ENCODE results near the gene NAA10.
A peak's percentile ranks its signal among the peaks of the same experiment; 100 is the strongest.

The NAA10 gene

GRCh38 chrX:153937056-153937455 is 2.2 kb upstream of the NAA10 start (continued):
- TF ChIP-seq SETDB1 (IDR thresholded peaks at IDR 0.05; ENCODE audit: insufficient read length, low read length) (no peak), ZSCAN5A (tag by site-specific recombination; IDR thresholded peaks at IDR 0.05) (no peak), ZNF621 (tag by site-specific recombination; IDR thresholded peaks at IDR 0.05) (no peak), ZBTB21 (tag by site-specific recombination; IDR thresholded peaks at IDR 0.05) (peak; percentile 69; the same call in 1 of the 2 replicates), HOXC10 (CRISPR knock-in tag; IDR thresholded peaks at IDR 0.05) (no peak), ZNF843 (tag by site-specific recombination; IDR thresholded peaks at IDR 0.05) (no peak), ZNF155 (tag by site-specific recombination; IDR thresholded peaks at IDR 0.05) (0 out of 2 replicates have a peak, but pooled peaks have one; percentile 47), PRDM4 (tag by site-specific recombination; IDR thresholded peaks at IDR 0.05) (0 out of 2 replicates have a peak, but pooled peaks have one; percentile 23), ZNF324 (tag by site-specific recombination; IDR thresholded peaks at IDR 0.05) (no peak), ZNF16 (tag by site-specific recombination; IDR thresholded peaks at IDR 0.05; ENCODE audit: low read depth) (no peak)

- POLR2A ChIA-PET: interaction anchor here (0.8 to 2.7 kb wide), 10 partner anchors 10 to 208 kb away, joined by 3 to 21 read pairs (median 4); partner anchors contain the start of genes HCFC1, IDH3G, SSR4 and TMEM187
- peak overlapping the region; percentile 8 for H3K4me3 ChIP-seq (ENCODE audit: low read depth, low read length)
- no peaks in the 10 kb centered on the region for H3K9me3 ChIP-seq (ENCODE audit: control insufficient read depth, insufficient read depth, low read depth, low read length)
- H3K4me1 ChIP-seq (ENCODE audit: control insufficient read depth, insufficient read depth, low read length): peaks cover 8% of the 10 kb centered on the region; the same call in 1 of the 2 replicates
- peak overlapping the region; percentile 37; the same call in 1 of the 2 replicates for H3K27ac ChIP-seq (ENCODE audit: extremely low read depth, low read depth, low read length)
- peaks cover 23 to 37% of the 10 kb centered on the region in 2 experiments for H3K36me3 ChIP-seq (ENCODE audit: control insufficient read depth in 2 of 2, insufficient read depth in 1 of 2, low read length in 2 of 2)
- CTCF ChIA-PET: interaction anchor here (0.7 to 14.7 kb wide), 5 partner anchors 12 to 376 kb away, joined by 3 to 267 read pairs (median 3); partner anchors contain the start of gene RENBP
- TF ChIP-seq ZNF184 (tag by site-specific recombination; IDR thresholded peaks at IDR 0.05): no peak
- no peak for TF ChIP-seq ZNF560 (tag by site-specific recombination; IDR thresholded peaks at IDR 0.05; ENCODE audit: borderline replicate concordance)
- TF ChIP-seq KLF8 (tag by site-specific recombination; IDR thresholded peaks at IDR 0.05): peak; percentile 28; the same call in 1 of the 2 replicates
- no peak for TF ChIP-seq GLIS1 (tag by site-specific recombination; IDR thresholded peaks at IDR 0.05)
- peak; percentile 51; the same call in 1 of the 2 replicates for TF ChIP-seq KLF1 (tag by site-specific recombination; IDR thresholded peaks at IDR 0.05)
- 0 out of 2 replicates have a peak, but pooled peaks have one; percentile 12 for TF ChIP-seq BCL11B (tag by site-specific recombination; IDR thresholded peaks at IDR 0.05; ENCODE audit: low read depth)
- no peak for TF ChIP-seq BCL6B (tag by site-specific recombination; IDR thresholded peaks at IDR 0.05)
- TF ChIP-seq OVOL3 (tag by site-specific recombination; IDR thresholded peaks at IDR 0.05): no peak
- TF ChIP-seq ZNF155 (tag by site-specific recombination; IDR thresholded peaks at IDR 0.05): no peak
- TF ChIP-seq SP3 (tag by site-specific recombination; IDR thresholded peaks at IDR 0.05): peak; percentile 60
- no peak for TF ChIP-seq ZBTB17 (tag by site-specific recombination; IDR thresholded peaks at IDR 0.05)
- peak; percentile 36; the same call in 1 of the 2 replicates for TF ChIP-seq GLIS2 (tag by site-specific recombination; IDR thresholded peaks at IDR 0.05)
- 0 out of 2 replicates have a peak, but pooled peaks have one; percentile 14 for TF ChIP-seq PATZ1 (tag by site-specific recombination; IDR thresholded peaks at IDR 0.05)
- TF ChIP-seq ZSCAN4 (tag by site-specific recombination; IDR thresholded peaks at IDR 0.05): no peak
- peak; percentile 38; the same call in 1 of the 2 replicates for TF ChIP-seq HIC1 (tag by site-specific recombination; IDR thresholded peaks at IDR 0.05)
Observed at GRCh38 chrX:153935326-153935851, 552 bp upstream of the NAA10 start.
